Measurements from ENCODE around the gene HSD11B2. TPM values are rescaled to one million over a fixed set of nuclear protein-coding genes. Genes with fewer than 3 reads are reported as not detected.

Gene HSD11B2
- total RNA-seq, 1 donor from 2014 or later = 2.1 TPM

GRCh38 chr16:67443265-67443664 is 12.3 kb downstream of the HSD11B2 start:
- TF ChIP-seq CTCF (IDR thresholded peaks at IDR 0.05; ENCODE audit: insufficient read depth, low read length, severe bottlenecking) = no peak
- peaks cover 28% of the 10 kb centered on the region for H3K36me3 ChIP-seq (ENCODE audit: control insufficient read depth, insufficient read depth, low read length)
- DNase-seq (ENCODE audit: low read depth) (no peak), FAIRE-seq (no peak)
- no peak overlapping the region for H3K4me3 ChIP-seq (ENCODE audit: low read depth, low read length)
- no peaks in the 10 kb centered on the region for H3K27me3 ChIP-seq (ENCODE audit: control insufficient read depth, insufficient read depth, low read length)

GRCh38 chr16:67444259-67445125 is 13.6 kb downstream of the HSD11B2 start:
- FAIRE-seq (no peak), DNase-seq (ENCODE audit: low read depth) (no peak)
- no peak for TF ChIP-seq CTCF (IDR thresholded peaks at IDR 0.05; ENCODE audit: insufficient read depth, low read length, severe bottlenecking)
- Histone ChIP-seq H3K27me3 (ENCODE audit: control insufficient read depth, insufficient read depth, low read length) (no peaks in the 10 kb centered on the region), H3K4me3 (ENCODE audit: low read depth, low read length) (no peak overlapping the region), H3K36me3 (ENCODE audit: control insufficient read depth, insufficient read depth, low read length) (peaks cover 22% of the 10 kb centered on the region)

DNA sequence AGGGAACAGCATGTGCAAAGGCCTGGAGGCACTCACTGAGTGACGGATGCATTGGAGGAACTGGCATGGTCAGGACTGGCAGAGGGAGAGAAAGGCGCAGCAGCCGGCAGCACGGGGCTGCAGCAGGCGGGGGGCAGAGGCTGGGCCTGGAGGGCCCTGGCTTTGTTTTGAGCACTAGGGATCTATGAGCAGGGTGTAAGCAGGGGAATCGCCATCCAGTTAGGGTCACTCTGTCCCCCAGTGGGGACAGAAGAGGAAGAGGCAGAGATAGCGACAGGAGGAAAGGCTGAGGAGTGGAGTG is 14.2 kb downstream of the HSD11B2 start:
- no peak overlapping the region for H3K4me3 ChIP-seq (ENCODE audit: low read depth, low read length)
- peaks cover 23% of the 10 kb centered on the region for H3K36me3 ChIP-seq (ENCODE audit: control insufficient read depth, insufficient read depth, low read length)
- DNase-seq (ENCODE audit: low read depth) (no peak), FAIRE-seq (no peak)
- no peak for TF ChIP-seq CTCF (IDR thresholded peaks at IDR 0.05; ENCODE audit: insufficient read depth, low read length, severe bottlenecking)
- H3K27me3 ChIP-seq (ENCODE audit: control insufficient read depth, insufficient read depth, low read length) = no peaks in the 10 kb centered on the region

- Histone ChIP-seq H3K4me3 (ENCODE audit: low read depth, low read length) (no peak overlapping the region), H3K27me3 (ENCODE audit: control insufficient read depth, insufficient read depth, low read length) (no peaks in the 10 kb centered on the region), H3K36me3 (ENCODE audit: control insufficient read depth, insufficient read depth, low read length) (peaks cover 23% of the 10 kb centered on the region)
- no peak for TF ChIP-seq CTCF (IDR thresholded peaks at IDR 0.05; ENCODE audit: insufficient read depth, low read length, severe bottlenecking)
- no peak for DNase-seq (ENCODE audit: low read depth)
- FAIRE-seq = no peak
Measured at GRCh38 chr16:67445441-67445912, 14.6 kb downstream of the HSD11B2 start.

DNA sequence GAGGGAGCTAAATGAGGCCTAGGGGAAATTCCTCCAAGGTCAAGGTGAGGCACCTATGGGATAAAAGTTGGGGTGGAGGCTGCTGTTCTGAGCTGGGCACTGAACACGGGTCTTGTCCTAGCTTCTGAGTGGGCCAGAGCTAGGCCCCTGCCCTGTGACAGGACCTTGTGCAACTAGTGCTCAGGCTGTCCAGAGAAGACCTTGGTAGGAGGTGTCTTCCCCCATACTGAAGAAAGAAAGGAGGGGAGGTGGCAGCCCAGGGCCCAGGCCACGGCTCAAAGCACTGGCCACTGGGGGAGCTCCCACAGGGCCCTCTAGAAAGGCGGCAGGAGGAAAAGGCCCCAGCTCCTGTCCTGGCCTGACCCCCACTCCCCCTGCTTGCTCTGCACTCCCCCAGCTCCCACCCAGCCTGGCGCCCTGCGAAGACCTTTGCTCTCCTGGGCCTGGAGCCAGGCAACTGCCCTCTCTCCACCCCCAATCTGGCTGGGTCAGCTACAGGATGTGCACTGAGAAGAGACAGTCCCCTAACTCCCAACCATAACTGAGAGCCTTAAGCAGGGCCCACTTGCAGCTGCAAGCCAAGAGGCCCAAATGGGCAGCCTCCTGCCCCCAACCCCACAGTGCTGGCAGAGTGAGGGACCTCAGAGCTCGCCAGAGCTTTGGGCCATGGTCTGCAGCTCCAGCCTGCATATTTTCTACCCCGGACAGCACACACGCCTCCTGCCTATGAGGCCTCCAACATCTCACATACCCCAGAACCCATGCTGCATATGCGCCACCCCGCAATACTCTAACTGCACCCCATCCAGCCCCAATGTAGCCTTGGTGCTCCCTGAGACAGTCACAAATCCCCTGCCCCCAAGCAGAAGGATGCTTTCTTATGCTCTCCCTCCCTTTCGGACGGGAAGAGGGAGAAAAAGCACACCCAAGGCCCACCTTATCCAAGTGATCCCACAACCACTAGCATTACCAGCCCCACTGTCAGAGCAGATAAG is 15.3 kb downstream of the HSD11B2 start:
- H3K36me3 ChIP-seq (ENCODE audit: control insufficient read depth, insufficient read depth, low read length) = peaks cover 24% of the 10 kb centered on the region
- H3K27me3 ChIP-seq (ENCODE audit: control insufficient read depth, insufficient read depth, low read length) = no peaks in the 10 kb centered on the region
- TF ChIP-seq CTCF (IDR thresholded peaks at IDR 0.05; ENCODE audit: insufficient read depth, low read length, severe bottlenecking) = no peak
- no peak overlapping the region for H3K4me3 ChIP-seq (ENCODE audit: low read depth, low read length)
- FAIRE-seq = no peak
- DNase-seq (ENCODE audit: low read depth) = no peak
